HG03575 (cell line): ENCODE measurements around the gene UNC119.

Experiments used
- ATAC-seq: cut with Tn5 transposase; IDR thresholded peaks from one replicate; pipeline ENCODE4 v1.9.1; 2021; ENCODE audit not compliant: unreplicated experiment, insufficient number of reproducible peaks, low FRiP score; ENCODE audit errors: extremely low read depth

The UNC119 gene

GRCh38 chr17:28573966-28574480 is 21.6 kb upstream of the UNC119 start:
- ATAC-seq: no peak

DNA sequence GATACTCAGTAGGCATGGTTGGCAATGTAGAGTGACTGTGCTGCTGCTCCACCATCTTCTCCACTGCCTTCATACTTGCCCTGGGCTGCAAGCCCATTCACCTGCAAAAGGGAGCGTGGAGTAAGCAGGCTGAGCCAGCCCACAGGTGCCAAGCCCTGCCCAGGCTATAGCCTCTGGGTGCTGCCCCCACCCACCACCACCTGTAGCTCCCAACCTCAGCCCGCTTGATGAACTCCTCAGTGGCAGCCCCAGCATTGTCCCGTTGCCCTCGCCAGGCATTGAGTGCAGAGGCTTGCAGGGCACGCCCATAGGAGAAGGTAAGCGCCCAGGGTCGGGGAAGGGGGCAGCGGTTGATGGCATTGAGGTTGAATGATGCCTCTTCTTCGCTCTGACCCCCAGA is 21.1 kb upstream of the UNC119 start:
- no peak for ATAC-seq

DNA sequence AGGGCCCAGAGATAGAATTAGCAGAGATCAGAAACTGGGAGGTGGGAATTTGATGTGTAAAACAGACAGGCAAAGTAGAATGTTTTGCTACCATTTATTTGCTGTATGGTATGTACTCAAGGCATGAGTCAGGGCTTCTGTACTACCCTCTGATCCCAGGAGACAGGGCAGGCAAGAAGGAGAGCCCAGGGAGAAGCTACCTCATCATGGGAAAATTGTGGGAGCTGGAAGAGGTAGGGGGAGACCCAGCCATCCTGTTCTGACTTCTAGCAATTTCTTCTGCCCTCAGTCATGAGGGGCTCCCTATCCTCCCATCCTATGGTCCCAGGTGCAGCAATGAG is 20.6 kb upstream of the UNC119 start:
- ATAC-seq: no peak

GRCh38 chr17:28572259-28573039 is 20.0 kb upstream of the UNC119 start:
- ATAC-seq: no peak

DNA sequence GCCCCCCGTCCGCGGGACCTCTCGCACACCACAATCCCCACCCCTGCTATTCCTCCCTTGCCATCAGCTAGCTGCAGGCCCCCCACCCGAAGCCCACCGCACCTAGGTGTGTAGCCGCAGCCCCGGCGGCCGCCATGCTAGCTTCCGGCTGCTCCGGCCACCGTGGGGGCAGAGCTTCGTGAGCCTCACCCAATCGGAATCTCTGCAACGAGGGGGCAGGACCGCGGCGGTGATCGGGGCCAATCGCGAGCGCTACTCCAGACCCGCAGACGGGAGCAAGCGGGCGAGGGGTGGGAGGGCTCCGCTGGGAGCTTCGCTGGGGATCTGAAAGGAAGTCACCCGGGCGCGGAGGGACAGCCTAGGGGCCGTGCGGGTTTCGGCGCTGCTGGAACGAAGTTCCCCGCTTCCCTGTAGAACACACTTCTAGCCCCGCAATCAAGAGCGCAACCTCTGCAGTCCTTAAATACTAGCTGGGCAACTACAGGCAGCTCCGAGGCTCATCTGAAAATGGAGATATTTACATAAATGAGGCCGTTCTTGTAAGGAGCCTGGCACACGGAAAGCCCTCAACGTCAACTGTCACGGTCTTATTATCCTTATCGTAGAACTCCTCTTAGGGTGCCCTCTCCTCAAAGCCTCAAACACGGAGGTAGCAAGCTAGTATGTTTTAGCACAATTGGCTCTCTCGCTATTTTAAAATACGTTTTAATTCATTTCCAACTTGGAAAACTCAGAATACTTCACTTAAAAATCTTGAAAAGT is 19.1 kb upstream of the UNC119 start, which contains the start of gene PIGS:
Gene PIGS (minus strand): TSS at position 164 of the 762 bp plus-strand sequence. CDS start 28 bp downstream, at position 136.
- no peak for ATAC-seq

DNA sequence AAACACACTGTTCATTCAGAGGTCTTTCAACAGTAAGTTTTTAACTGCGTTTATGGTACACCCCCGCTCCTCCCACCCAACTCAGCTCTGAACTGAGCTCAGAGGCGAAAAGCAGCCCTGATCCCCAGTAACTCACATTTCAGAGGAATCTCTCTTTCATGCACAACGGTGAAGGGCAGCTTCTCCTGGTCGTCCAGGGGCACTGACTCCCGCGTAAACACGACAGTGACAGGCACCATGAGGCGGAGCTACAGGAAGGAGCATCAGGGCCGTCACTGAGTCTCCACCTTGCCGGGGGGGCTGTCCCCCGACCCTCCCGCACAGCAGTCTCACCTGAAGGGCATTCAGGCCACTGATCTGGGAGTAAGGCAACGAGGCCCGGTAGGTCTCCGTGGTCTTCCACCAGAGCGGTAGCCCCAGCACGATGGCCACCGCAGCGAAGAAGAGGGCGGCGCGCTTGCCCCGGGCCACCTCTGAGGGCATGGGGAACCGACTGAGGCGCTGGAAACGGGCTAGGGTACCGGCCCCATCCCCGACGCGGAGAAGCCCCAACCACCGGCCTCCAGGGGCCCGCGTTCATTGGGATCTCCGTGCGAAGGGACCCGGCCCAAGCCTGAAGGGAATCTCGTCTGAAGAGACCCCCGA is 18.4 kb upstream of the UNC119 start:
- no peak for ATAC-seq

- no peak for ATAC-seq
Observed at GRCh38 chr17:28569446-28569845, 17.0 kb upstream of the UNC119 start.

- no peak for ATAC-seq
Observed at GRCh38 chr17:28567604-28568003, 15.2 kb upstream of the UNC119 start.

- no peak for ATAC-seq
Observed at GRCh38 chr17:28563475-28563874, 11.1 kb upstream of the UNC119 start.

DNA sequence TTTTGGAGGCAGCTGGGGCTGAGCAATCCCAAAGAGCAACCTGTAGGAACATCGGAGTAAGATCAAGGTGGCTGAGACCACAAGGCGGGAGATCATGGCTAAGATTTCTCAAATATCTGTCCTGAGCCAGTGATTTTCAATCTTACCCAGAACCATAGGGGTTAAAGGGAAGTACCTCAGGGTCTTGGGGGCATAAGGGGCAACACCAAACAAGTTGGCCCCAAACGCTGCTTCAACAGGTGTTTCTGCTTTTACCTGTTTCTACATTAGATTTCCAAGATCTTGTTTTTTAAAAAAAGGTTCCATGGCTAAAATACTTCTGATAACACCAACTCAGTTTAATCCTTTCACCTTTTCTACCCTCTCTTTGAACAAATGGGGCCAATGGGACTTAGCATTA is 2.6 kb upstream of the UNC119 start:
- no peak for ATAC-seq

GRCh38 chr17:28554565-28554964 is 2.1 kb upstream of the UNC119 start:
- ATAC-seq: no peak

DNA sequence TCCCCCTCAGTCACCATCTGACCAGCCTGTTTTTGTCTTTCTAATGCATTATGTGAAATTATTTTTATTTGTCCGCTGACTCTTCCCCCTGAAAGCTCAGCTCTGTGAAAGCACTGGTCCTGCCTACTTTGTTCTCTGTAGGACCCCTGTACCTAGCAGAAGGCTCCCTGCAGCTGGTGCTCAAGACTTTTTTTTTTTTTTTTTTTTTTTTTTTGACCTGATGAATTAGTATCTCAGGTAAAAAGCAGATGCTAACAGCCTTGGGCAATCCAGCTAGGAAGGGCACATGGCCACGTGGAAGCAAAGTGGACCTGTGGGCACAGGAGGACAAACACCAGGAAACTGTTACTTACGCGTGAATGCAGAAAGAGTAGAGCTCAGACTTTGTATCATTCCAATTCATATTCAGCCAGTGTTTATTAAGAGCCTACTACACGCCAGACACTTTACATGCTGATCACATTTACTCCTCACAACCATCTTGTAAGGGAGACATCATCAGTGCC is 629 bp upstream of the UNC119 start:
- ATAC-seq: no peak

- no peak for ATAC-seq
Observed at GRCh38 chr17:28551421-28552175, 826 bp downstream of the UNC119 start.

GRCh38 chr17:28550858-28551257 is 1.6 kb downstream of the UNC119 start:
- no peak for ATAC-seq

- ATAC-seq: no peak
Observed at GRCh38 chr17:28549236-28550132, 2.9 kb downstream of the UNC119 start.

GRCh38 chr17:28548417-28549130 is 3.9 kb downstream of the UNC119 start:
- ATAC-seq: no peak

DNA sequence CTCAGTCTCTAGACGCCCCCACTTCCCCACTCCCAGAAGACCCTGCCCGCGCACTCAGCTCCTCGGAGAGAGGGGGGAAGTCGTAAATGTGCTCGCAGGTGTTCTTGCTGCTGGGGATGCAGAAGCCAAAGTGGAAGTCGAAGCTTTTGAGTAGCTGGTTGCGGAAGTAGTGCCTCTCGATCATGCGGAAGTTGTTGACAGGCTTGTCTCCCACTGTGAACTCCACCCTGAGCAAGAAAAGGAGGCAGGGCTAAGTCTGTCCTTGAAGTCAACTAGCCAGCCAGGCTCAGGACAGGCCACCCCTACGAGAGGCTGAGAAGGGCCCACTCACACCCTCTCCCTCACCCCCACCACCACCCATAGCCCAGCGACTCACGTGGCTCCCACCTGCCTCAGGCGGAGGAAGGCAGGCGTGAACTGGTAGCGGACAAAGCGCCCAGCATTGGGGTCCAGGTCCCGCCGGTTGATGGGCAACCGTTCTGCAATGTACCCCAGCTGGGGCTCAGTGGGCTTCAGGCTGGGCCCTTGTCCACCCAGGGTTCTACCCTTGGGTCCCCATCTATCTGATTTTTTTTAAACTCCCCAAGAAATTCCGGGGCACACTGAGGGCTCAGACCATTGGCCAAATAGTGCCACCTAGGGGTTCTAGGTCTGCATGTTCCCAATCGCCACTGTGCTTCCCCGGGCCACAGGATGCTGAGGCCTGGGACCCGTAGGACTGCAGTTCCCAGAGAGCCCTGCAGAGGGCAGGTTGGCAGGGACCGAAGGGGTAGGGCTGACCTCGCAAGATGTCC is 4.6 kb downstream of the UNC119 start:
- ATAC-seq: no peak
